ENCODE results near the gene SEZ6L2.
A peak's percentile ranks its signal among the peaks of the same experiment; 100 is the strongest.

GRCh38 chr16:29877266-29877961 is 21.9 kb downstream of the SEZ6L2 start:
- no peak for TF ChIP-seq ARNT (IDR thresholded peaks at IDR 0.05)
- no peak for TF ChIP-seq TARDBP (IDR thresholded peaks at IDR 0.05)
- TF ChIP-seq FOXA1 (IDR thresholded peaks at IDR 0.05) = no peak
- TF ChIP-seq SP1 (IDR thresholded peaks at IDR 0.05) = no peak; the same call in 1 of the 2 replicates
- TF ChIP-seq L3MBTL2 (conservative IDR thresholded peaks at IDR 0.05) = peak; percentile 85
- no peak for TF ChIP-seq SUZ12 (IDR thresholded peaks at IDR 0.05)
- no peak for TF ChIP-seq HDGF (IDR thresholded peaks at IDR 0.05; ENCODE audit: borderline replicate concordance)
- no peak for TF ChIP-seq FOXM1 (IDR thresholded peaks at IDR 0.05; ENCODE audit: borderline replicate concordance)
- no peak for TF ChIP-seq CTBP1 (IDR thresholded peaks at IDR 0.05; ENCODE audit: borderline replicate concordance)
- no peak for TF ChIP-seq NFRKB (IDR thresholded peaks at IDR 0.05)
- no peak for TF ChIP-seq FOXK2 (IDR thresholded peaks at IDR 0.05)
